Embryonic facial prominence (tissue), 1 donor: ENCODE data around the gene OR52A1.
A peak's percentile ranks its signal among the peaks of the same experiment; 100 is the strongest.

Experiments
- DNase-seq: peaks from one replicate; pipeline ENCODE4 v3.0.0-alpha.2; 2016; ENCODE audit errors: extremely low spot score

The OR52A1 gene

GRCh38 chr11:5131584-5132335 lies 22.8 kb downstream of the OR52A1 start:
- no peak for DNase-seq

GRCh38 chr11:5129457-5129877 lies 25.1 kb downstream of the OR52A1 start:
- DNase-seq: no peak

GRCh38 chr11:5124891-5125620 lies 29.5 kb downstream of the OR52A1 start:
- no peak for DNase-seq

DNA sequence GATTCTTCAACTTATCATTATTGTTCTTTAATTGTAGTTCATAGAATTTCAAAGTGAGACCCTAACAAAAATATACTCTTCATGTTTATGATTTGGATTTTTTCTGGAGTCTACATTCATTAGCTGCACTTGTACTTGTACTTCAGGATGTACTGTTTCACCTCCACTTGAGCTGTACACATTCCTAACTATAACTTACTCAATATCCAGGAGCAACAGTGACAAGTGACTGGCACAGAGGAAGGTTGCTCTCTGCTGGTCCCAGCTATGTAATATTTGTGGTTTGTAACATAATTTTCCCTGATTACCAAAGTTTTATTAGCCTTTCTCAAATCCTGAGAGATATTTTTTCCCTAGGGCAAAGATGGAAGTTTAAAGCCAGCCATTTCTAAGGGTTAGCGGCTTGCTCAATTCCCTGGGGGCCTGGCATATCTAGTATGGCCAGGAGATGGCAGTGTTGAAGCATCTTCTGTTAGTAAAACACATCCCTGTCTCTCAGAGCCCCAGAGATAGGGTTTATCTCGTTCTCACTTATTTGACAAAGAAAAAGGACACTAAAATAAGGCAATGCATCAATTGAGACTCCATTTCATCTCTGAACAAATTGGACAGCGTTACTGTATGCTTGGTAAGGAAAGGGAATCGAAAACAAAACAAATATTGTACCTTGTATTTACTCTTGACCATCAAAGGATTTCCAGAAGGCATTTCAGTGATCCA lies 30.6 kb downstream of the OR52A1 start:
- DNase-seq: peak; percentile 39

DNA sequence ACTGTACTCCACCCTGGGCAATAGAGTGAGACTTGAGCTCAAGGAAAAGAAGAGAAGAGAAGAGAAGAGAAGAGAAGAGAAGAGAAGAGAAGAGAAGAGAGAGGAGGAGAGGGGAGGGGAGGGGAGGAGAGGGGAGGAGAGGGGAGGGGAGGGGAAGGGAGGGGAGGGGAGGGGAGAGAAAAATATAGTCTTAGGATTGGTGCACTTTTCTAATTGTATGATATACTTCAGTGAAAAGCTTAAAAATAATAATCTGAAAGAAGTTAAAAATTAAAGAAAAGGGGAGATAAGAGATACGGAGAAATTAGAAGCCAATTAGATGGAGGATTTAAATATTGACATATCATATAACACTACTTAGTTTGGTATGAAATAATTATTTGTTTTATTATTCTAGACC lies 35.7 kb downstream of the OR52A1 start:
- no peak for DNase-seq

- no peak for DNase-seq
These were observed 37.0 kb downstream of the OR52A1 start for GRCh38 chr11:5117588-5117987.

DNA sequence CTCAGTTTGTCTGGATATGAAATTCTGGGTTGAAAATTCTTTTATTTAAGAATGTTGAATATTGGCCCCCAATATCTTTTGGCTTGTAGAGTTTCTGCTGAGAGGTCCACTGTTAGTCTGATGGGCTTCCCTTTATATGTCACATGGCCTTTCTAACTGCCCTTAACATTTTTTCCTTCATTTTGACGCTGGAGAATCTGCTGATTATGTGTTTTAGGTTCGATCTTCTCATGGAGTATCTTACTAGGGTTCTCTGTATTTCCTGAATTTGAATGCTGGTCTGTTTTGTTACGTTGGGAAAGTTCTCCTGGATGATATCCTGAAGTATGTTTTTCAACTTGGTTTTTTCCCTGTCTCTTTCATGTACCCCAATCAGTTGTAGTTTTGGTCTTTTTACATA lies 39.2 kb downstream of the OR52A1 start:
- no peak for DNase-seq

DNA sequence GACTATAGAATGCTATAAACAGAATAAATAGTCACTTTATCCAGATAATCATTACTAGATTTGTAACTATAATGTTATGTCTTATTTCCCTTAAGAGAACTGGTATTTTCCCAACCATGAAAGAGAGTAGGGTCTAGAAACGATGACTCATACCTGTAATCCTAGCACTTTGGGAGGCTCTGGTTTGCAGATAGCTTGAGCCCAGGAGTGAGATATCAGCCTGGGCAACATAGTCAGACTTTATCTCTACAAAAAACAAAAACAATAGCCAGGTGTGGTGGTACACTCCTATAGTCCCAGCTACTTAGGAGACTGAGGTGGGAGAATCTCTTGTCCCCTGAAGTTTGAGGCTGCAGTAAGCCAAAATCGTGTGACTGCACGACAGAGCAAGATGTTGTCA lies 47.3 kb downstream of the OR52A1 start:
- DNase-seq: no peak

DNA sequence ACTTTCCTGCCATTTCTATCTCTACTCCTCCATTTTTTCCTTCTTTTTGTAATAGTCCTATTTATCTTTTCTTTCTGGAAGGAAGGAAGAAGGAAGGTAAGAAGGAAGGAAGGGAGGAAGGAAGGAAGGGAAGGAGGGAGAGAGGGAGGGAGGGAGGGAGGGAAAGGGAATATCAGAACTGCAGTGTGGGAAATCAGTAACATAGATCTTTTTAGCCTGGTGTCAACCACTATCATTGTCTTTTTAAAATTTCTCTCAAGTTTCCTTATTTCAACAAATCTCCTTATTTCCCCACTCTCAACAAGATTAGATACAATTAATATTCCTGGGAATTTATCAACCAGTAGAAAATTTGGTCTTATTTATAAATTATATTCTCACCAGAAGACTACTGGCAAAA lies 51.5 kb downstream of the OR52A1 start:
- no peak for DNase-seq

DNA sequence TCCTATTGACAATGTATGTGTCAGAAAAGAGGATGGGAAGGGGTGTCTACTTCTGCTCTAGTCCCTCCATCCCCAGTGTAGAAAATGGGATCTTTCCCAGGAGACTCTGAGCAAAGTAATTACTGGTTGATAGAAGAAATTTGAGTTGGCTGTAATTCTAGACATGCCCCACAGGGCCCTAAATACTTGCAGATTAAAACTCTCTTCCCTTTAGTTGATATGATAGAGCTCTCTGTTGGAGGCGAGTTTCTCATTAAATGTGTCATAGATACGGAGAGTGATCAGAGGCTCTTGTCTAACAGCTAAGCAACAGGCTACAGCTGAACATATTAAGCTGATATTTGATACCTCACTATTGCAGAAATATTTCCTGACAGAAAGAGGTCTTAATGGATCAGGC lies 52.3 kb downstream of the OR52A1 start:
- no peak for DNase-seq

GRCh38 chr11:5096011-5096410 lies 58.5 kb downstream of the OR52A1 start:
- DNase-seq: no peak
